Pons (tissue), 1 donor: Measurements from ENCODE around the gene SLC4A2.

ENCODE experiments used
- DNase-seq: peaks from one replicate; pipeline ENCODE4 v3.0.0-alpha.2; 2016; ENCODE audit warnings: low spot score

The SLC4A2 gene

DNA sequence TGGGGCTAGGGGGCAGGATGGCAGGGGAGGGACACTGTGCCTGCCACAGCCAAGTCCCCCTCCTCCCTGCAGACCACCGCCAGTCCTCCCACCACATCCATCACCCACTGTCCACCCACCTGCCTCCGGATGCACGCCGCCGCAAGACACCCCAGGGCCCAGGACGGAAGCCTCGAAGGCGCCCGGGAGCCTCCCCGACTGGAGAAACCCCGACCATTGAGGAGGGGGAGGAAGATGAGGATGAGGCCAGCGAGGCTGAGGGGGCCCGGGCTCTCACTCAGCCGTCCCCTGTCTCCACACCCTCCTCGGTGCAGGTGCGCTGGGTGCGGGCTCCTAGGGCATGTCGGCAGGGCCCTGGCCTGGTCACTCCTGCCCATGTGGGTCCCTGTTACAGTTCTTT lies 5.1 kb downstream of the SLC4A2 start:
- DNase-seq = no peak

DNA sequence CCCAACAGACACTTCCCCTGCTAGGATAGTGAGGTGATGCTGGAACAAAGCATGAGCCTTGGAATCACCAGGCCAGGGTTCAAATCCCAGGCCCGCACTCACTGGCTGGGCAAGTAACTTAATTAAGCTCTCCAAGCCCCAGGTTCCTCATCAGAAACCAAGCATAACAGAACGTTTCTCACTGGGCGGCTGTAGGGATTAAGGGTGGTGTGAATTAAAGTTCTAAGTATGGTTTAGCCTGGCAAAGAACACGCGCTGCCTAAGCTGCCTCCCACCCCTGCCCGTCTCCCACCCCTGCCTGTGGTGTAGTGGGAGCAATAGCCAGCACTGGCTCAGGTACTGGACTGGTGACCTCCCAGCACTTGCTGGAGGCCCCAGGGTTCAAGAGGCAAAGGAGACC lies 5.6 kb downstream of the SLC4A2 start:
- no peak for DNase-seq

DNA sequence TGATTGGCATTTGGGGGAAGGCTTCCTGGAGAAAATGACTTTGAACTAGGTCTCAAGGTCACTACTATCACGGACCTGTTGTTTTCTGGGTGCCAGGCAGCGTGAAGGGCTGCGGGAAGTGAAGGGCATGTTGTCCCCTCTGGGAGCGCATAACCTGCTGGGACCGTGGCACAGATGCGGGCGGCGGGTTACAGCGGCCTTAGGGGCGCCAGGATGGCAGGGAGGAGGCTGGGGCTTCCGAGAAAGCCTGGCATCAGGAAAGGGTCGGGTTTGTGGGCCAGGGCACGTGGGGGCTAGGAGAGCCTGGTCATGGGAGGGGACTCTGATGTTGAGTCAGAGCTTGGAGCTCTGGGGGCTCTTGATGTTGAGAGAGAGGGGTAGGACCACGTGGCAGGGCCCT lies 6.1 kb downstream of the SLC4A2 start:
- no peak for DNase-seq

DNA sequence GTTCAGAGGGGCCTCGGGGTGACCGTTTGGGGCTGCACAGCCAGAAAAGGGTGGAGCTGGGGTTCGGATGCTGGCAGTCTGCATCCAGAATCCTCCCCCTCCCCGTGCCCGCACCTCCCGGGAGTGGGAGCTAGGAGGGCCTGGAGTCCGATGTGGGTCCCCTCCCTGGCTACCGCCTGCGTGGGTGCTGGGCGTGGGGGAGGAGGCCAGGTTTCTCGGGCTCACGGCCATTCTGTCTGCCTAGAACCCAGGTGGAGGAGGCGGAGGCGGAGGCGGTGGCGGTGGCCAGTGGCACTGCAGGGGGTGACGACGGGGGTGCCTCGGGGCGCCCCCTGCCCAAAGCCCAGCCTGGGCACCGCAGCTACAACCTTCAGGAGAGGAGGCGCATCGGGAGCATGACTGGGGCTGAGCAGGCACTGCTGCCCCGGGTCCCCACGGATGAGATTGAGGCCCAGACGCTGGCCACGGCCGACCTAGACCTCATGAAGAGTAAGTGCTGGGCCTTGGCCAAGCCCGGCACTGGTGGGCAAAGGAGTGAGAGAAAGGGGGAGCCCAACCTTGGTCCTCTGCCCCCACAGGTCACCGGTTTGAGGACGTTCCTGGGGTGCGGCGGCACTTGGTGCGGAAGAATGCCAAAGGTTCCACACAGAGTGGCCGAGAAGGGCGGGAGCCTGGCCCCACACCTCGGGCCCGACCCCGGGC lies 7.0 kb downstream of the SLC4A2 start:
- DNase-seq = no peak

DNA sequence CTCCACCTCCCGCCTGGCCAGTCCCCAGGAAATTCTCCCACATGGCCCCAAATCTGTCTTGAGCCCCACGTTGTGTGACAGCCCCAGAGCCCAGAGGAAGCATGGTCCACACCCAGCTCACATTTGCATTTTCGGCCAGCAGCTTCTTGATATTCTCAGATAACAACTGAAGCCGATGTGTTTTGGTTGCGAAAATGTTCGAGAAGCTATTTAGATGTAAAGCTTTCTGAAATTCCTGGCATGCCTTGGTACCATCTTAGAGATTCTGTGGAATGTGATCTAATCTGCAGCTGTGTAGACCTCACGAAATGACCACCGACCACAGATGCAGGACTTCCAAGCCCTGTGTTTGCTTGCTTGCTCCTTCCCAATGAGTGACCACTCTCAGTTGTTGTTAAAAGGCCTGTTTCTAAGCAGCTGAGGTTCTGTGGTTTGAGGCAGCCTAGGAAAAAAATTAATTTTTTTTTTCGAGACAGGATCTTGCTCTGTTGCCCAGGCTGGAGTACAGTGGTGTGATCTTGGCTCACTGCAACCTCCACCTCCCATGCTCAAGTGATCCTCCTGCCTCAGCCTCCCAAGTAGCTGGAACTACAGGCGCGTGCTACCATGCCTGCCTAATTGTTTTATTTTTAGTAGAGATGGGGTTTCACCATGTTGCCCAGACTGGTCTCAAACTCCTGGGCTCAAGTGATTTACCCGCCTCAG lies 8.8 kb downstream of the SLC4A2 start:
- no peak for DNase-seq

DNA sequence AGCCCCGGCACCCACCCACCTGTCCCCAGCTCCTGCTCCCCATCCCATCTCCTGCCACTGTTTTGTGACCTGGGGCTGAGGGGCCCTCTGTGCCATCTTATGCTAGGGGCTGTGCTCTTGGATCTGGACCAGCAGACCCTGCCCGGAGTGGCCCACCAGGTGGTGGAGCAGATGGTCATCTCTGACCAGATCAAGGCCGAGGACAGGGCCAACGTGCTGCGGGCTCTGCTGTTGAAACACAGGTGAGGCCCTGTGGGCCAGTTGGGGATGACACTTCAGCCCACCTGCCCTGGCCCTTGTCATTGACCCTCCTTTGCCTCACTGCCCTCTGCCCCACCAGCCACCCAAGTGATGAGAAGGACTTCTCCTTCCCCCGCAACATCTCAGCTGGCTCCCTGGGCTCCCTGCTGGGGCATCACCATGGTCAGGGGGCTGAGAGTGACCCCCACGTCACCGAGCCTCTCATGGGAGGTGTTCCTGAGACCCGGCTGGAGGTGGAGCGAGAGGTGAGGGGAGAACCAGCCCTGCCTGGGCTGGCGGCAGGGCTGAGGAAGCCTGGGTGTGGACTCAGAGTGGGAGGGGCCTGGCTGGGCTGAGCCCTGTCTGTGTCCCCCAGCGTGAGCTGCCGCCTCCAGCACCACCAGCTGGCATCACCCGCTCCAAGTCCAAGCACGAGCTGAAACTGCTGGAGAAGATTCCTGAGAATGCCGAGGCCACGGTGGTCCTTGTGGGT lies 10.6 kb downstream of the SLC4A2 start:
- DNase-seq = no peak

DNA sequence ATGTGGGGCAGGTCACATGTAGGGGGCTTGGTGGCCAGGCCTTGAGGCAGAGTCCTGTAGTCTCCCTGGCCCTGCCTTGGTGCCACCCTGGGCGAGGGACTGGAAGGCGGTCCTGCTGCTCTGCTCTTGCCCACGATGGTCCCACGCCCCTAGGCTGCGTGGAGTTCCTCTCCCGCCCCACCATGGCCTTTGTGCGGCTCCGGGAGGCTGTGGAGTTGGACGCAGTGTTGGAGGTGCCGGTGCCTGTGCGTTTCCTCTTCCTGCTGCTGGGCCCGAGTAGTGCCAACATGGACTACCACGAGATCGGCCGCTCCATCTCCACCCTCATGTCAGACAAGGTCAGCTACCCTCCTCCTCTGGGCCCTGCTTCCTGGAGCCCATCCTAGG lies 11.2 kb downstream of the SLC4A2 start:
- no peak for DNase-seq

DNA sequence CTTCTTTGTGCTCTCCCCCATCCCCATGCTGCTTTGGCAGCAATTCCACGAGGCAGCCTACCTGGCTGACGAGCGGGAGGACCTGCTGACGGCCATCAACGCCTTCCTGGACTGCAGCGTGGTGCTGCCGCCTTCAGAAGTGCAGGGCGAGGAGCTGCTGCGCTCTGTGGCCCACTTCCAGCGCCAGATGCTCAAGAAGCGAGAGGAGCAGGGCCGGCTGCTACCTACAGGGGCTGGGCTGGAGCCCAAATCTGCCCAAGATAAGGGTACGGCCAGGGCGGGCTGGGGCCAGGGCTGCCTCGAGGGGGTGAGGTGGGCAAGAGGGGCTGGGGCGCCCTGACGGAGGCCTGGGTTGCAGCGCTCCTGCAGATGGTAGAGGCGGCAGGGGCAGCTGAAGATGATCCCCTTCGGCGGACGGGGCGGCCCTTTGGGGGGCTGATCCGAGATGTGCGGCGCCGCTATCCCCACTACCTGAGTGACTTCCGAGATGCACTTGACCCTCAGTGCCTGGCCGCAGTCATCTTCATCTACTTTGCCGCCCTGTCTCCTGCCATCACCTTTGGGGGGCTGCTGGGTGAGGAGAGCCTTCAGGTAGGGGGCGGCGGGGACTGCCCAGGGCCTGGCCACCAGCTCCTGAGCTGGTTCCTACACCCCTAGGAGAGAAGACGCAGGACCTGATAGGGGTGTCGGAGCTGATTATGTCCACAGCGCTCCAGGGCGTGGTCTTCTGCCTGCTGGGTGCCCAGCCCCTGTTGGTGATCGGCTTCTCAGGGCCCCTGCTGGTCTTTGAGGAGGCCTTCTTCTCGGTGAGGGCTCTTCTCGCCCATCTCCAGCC lies 11.9 kb downstream of the SLC4A2 start:
- DNase-seq = no peak

DNA sequence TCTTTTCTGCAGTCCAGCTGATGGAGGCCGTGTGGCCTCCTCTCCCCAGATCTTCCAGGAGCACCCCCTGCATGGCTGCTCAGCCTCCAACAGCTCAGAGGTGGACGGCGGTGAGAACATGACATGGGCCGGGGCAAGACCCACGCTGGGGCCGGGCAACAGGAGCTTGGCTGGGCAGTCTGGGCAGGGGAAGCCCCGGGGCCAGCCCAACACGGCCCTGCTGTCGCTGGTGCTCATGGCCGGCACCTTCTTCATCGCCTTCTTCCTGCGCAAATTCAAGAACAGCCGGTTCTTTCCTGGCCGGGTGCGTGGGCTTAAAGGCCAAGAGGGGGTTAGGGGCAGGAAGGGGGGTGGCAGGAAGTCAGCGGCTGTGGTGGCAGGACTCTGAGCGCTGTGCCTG lies 14.6 kb downstream of the SLC4A2 start:
- no peak for DNase-seq

DNA sequence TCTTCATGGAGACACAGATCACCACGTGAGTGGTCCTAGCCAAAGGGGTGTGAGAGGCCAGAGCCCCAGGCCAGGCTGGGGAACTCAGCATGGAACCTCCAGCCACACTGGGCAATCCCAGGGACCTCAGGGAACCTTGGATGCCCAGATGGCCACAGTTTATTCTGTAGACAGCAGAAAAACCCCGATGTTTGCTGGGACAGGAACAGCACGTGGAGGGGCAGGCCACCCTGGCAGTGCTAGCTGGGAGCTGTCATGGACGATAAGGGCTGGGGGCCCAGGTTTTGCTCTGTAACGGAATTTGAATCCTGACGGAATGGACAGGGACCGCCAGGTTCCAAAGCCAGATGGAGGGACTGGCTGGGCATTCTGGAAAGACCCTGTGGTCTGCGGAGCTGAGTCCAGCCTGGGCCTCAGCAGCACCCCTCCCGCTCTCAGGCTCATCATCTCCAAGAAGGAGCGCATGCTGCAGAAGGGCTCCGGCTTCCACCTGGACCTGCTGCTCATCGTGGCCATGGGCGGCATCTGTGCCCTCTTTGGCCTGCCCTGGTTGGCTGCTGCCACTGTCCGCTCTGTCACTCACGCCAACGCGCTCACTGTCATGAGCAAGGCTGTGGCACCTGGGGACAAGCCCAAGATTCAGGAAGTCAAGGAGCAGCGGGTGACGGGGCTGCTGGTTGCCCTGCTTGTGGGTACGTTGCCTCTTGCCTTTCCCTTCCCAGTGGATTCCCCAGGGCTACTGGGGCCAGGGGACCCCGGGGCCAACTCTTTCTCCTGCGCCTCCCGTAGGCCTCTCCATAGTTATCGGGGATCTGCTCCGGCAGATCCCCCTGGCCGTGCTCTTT lies 15.7 kb downstream of the SLC4A2 start:
- no peak for DNase-seq

DNA sequence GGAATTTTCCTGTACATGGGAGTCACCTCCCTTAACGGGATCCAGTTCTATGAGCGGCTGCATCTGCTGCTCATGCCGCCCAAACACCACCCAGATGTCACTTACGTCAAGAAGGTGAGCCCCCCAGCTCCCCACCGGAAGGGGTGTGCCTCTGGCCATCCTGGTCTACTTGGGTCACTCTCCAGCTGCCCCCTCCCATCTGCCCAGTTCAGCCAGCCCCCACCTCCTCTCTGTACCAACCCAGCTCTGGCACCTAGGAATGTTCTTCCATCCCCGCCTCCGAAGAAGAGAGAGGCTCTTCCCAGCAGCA lies 16.2 kb downstream of the SLC4A2 start:
- DNase-seq = no peak

DNA sequence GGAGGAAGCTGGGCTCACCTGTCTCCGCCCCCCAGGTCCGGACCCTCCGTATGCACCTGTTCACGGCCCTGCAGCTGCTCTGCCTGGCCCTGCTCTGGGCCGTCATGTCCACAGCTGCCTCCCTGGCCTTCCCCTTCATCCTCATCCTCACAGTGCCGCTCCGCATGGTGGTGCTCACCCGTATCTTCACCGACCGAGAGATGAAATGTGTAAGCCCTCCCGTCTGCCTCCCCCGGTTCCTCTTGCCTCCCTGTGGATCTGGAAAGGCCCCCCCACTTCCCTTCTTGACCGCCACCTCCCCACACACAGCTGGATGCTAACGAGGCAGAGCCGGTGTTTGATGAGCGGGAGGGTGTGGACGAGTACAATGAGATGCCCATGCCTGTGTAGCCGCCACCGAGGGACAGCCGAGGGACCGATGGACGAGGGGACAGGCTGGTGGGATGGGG lies 16.6 kb downstream of the SLC4A2 start:
- DNase-seq = no peak

DNA sequence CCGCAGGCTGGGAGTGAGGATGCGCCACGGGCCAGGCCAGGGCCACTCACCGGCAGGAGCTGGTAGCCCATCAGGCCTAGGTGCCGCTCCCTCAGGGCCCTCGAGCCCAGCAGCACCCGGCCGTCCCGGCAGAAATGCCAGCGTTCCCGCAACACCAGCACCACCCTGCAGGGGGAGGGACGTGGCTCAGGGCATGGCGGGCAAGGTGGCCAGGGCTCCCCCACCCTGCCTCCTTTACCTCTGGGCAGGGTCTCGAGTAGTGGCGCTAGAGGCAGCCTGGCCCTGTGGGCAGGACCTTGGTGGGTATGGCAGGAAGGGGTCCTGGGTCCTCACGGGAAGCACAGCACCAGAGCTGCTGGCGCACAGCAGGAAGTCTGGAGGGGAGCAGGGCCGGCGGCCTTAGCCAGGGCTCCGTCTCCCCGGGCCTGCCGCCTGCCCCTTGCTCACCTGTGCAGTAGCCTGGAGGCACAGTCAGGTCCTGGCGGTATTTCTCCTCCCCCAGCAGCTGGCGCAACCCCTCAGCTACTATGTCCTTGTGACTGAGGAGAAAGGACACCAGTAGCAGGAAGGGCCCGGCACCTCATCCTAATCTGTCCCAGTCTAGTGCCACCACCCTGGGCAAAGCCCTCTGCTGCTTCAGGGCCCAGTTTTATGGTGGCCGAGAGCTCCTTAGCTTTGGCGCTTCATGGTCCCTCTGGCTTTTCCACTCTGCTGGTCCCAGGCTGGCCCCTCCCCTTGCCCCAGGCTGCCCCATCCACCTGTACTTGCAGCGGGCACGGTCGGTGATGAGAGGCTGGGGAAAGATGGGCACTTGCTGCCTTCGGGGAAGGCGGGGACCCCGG lies 17.7 kb downstream of the SLC4A2 start:
- DNase-seq = no peak

DNA sequence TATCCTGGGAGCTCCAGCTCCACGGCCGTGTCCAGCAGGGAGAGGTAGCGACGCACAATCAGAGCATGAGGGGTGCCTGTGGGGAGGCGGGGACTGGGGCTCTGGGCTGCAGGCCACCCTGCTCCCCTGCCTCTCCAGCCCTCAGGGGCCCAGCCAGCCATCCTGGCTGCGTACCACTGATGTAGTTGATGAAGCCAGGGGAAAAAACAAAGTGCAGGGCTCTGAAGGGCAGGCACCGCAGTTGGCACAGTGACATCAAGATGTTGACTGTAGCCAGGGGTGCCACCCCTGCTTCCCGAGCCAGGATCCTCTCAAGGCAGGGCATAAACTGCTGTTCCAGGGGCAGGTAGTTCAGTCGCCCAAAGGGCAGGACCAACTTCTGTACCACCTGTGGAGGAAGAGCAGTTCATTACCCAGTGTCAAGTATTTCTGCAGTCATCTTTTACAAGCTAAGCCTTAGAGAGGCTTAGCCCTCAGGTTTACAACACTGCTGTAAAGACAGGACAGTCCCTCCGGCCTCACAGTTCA lies 18.4 kb downstream of the SLC4A2 start:
- no peak for DNase-seq

DNA sequence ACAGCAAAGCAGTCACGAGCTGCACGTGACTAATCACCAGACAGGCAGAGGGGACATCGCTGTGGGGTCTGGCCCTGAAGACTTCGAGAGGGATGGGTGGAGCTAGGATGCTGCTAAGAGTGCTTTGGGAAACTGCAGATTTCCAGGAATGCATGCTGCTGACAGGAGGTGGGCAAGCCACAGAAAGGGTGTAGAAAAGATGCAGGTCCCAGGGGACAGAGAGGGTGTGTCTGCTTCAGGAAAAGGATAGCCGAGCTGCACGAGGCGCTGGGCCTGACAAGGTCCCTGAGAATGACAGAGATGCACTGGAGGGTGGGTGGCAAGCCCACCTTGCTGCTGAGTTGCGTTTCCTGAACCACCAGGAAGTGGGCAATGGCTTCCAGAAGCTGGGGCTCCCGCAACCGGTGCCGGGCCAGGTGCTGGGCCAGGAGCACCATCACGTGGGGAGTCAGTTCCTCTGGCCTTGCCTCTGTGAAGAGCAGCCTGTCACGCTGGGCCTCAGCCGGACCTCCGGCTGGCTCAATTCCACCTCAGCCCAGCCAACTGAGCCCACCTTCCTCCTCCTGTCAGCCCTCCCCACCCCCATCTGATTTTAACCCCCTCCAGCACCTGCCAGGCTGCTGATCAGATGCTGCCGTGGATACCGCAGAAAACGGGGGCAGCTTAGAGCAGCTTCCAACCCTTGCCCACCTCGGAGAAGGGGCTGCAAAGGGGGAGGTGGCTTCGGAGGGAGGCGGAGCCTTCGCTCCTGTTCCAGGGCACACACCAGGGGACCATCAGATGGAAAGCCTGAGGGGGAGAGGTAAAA lies 19.0 kb downstream of the SLC4A2 start:
- no peak for DNase-seq

DNA sequence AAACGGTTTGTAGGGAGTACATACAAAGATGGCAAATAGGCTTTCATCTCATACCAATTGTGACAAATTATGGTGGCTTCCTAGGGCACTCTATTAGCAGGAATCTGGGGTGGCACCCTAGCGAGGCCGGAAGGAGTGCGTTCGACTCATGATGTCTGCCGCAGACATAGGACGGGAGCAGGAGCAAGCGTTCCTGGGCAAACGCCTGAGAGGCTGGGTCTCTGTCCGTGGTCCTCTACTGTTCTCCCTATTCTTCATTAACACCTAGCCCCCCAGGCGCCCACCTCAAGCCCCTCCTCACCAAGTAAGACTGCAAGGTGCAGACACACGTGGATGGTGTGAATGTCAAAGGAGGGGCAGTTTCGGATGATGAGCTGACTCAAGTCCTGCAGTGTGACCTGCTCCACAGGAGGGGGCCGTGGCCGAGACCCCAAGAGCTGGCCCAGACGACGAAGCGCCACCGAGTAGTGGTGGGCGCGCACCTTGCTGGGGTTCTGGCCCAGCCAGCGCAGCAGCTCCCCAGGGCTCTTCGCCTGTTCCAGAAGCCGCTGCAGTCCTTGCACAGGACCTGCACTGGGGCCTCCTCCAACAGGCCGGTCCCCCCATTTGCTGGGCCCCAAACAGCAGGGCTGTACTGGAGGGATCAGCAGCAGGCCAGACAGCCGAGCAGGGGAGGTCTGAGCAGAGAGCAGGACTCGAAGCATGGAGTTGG lies 20.0 kb downstream of the SLC4A2 start:
- DNase-seq = no peak

DNA sequence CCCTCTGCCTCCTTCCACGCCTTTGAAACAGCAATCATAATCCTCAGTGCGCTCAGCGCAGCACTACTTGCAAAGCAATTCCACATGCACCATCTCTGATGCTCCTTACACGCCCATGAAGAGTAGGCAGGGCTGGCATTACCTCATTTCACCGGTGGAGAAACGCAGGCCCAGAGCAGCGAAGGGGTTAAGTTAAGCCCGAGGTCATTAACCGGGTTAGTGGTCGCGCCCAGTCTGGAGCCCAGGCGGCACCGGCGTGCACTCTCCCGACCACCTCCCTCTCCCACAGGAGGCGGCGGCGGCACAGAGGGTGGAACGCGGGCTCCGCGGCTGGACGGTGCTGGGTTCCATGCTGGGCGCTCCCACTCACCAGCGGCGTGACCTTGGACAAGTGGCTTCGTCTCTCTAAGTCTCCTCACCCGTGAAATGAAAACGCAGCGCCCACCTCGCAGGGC lies 20.7 kb downstream of the SLC4A2 start:
- DNase-seq = no peak

DNA sequence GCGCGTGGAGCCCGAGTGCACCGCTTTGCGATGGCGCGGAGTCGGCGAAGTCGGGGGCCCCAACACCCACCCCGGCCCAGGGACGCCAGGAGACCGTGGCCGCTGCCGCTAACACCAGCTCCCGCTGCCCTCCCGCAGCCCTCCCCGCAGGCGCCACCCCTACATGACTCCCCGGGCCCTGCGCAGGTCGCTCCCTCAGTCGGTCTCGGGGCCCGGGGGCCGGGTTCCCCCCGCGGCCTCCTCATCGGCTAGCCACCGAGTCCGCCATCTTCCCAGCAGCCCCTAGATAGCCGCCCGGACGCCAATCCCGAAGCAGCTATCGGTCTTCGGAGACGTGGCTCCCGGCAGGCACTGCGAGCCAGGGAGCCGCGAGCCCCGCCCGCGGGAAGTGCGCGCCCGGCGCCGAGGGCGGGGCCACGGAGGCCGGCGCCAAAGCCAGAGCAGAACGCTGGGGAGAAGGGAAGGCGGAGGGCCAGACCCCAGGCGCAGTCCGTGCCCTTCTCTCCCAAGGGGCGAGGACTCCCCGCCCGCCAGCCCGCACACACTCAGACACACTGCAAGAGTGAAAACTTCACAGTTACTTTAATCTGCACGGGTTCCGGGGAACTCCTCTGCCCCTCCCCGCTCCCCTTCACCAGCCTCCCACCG lies 21.3 kb downstream of the SLC4A2 start, which contains the start of gene FASTK:
TSS of gene FASTK (minus strand) at position 288 of the 648 bp plus-strand sequence. CDS start at position 245, 43 bp downstream.
- peak; percentile 93 for DNase-seq
